ENCODE data around the gene FCRLA. TPM values are rescaled to one million over a fixed set of nuclear protein-coding genes. Genes with fewer than 3 reads are reported as not detected.

FCRLA gene
- total RNA-seq, 1 experiment from 2014 or later, result 0.15 TPM

- ChIA-PET POLR2A (interaction anchor here (0.8 kb wide), 1 partner anchor 11 kb away, joined by 3 read pairs; no protein-coding TSS in a partner anchor), CTCF (interaction anchor here (0.5 to 3.2 kb wide), 16 partner anchors 10 to 318 kb away, joined by 3 to 24 read pairs (median 6); partner anchors contain the start of gene DUSP12)
- ATAC-seq (peak; percentile 55), DNase-seq (ENCODE audit: low spot score) (peak; percentile 22)
- no peak for TF ChIP-seq ZNF263 (CRISPR knock-in tag; IDR thresholded peaks at IDR 0.05; ENCODE audit: low read depth)
- TF ChIP-seq FOXP4 (CRISPR knock-in tag; IDR thresholded peaks at IDR 0.05), result no peak
- TF ChIP-seq RELA (CRISPR knock-in tag; IDR thresholded peaks at IDR 0.05; ENCODE audit: borderline replicate concordance), result no peak
- TF ChIP-seq ARID4B (CRISPR knock-in tag; IDR thresholded peaks at IDR 0.05; ENCODE audit: borderline replicate concordance), result no peak
- Mint-ChIP-seq H3K36me3 (no peaks in the 10 kb centered on the region), H3K4me3 (no peak overlapping the region), H3K9me3 (no peaks in the 10 kb centered on the region), H3K27me3 (ENCODE audit: low read depth) (no peaks in the 10 kb centered on the region), H3K27ac (no peak overlapping the region), H3K4me1 (peaks cover 39% of the 10 kb centered on the region)
Observed at GRCh38 chr1:161738627-161739287, 31.7 kb downstream of the FCRLA start.

- H3K27me3 Mint-ChIP-seq (ENCODE audit: low read depth), result 0 out of 2 replicates have a peak, but pooled peaks cover under 1% of the 10 kb centered on the region
- DNase-seq (ENCODE audit: low spot score) (no peak), ATAC-seq (no peak)
- no peak overlapping the region for H3K4me3 Mint-ChIP-seq
- H3K36me3 Mint-ChIP-seq, result no peaks in the 10 kb centered on the region
- TF ChIP-seq ZNF416 (CRISPR knock-in tag; IDR thresholded peaks at IDR 0.05) (no peak), SOX15 (CRISPR knock-in tag; IDR thresholded peaks at IDR 0.05) (no peak), FOXP1 (CRISPR knock-in tag; IDR thresholded peaks at IDR 0.05; ENCODE audit: borderline replicate concordance) (no peak), ERG (CRISPR knock-in tag; IDR thresholded peaks at IDR 0.05) (no peak), ZNF512 (CRISPR knock-in tag; IDR thresholded peaks at IDR 0.05; ENCODE audit: borderline replicate concordance) (no peak), ELF4 (CRISPR knock-in tag; IDR thresholded peaks at IDR 0.05; ENCODE audit: low read depth) (no peak), MYBL2 (CRISPR knock-in tag; IDR thresholded peaks at IDR 0.05) (no peak), PRRX2 (CRISPR knock-in tag; IDR thresholded peaks at IDR 0.05) (no peak), TEAD1 (CRISPR knock-in tag; IDR thresholded peaks at IDR 0.05) (no peak), GABPB1 (CRISPR knock-in tag; IDR thresholded peaks at IDR 0.05) (no peak), ZBTB21 (CRISPR knock-in tag; IDR thresholded peaks at IDR 0.05; ENCODE audit: borderline replicate concordance) (no peak), EMX1 (CRISPR knock-in tag; IDR thresholded peaks at IDR 0.05) (no peak), TCF7 (CRISPR knock-in tag; IDR thresholded peaks at IDR 0.05; ENCODE audit: low read depth) (no peak), NFATC4 (CRISPR knock-in tag; IDR thresholded peaks at IDR 0.05) (no peak), SMAD4 (CRISPR knock-in tag; IDR thresholded peaks at IDR 0.05) (no peak), ZNF532 (CRISPR knock-in tag; IDR thresholded peaks at IDR 0.05; ENCODE audit: borderline replicate concordance) (no peak), RORB (CRISPR knock-in tag; IDR thresholded peaks at IDR 0.05) (no peak)
- H3K9me3 Mint-ChIP-seq, result no peaks in the 10 kb centered on the region
- POLR2A ChIA-PET, result no interaction called here
- CTCF ChIA-PET, result interaction anchor here (0.6 to 3.2 kb wide), 8 partner anchors 9 to 256 kb away, joined by 3 to 24 read pairs (median 10); partner anchors contain the start of gene DUSP12
- H3K27ac Mint-ChIP-seq, result no peak overlapping the region
- peaks cover 39% of the 10 kb centered on the region for H3K4me1 Mint-ChIP-seq
Observed at GRCh38 chr1:161739865-161740566, 33.0 kb downstream of the FCRLA start.
